ENCODE results near the gene SCGB3A2.

- no peak for TF ChIP-seq POLR2AphosphoS5 (IDR thresholded peaks at IDR 0.05; ENCODE audit: insufficient read depth, low read depth, low read length)
- no peak for TF ChIP-seq CTCF (IDR thresholded peaks at IDR 0.05; ENCODE audit: extremely low read depth in 1 of 2, insufficient read depth in 1 of 2, low read depth in 1 of 2, low read length in 2 of 2)
- TF ChIP-seq JUN (IDR thresholded peaks at IDR 0.05; ENCODE audit: borderline replicate concordance, insufficient read depth, insufficient read length, low read depth), result no peak
Measured at GRCh38 chr5:147851578-147851977, 26.9 kb upstream of the SCGB3A2 start.
